Natural killer cell (primary cell): ENCODE results near the gene SLC16A9. TPM values are rescaled to one million over a fixed set of nuclear protein-coding genes. Genes with fewer than 3 reads are reported as not detected.
"Not testable (repeated sequence)": the region's sequence is repeated elsewhere in the genome, so short reads cannot be mapped to it uniquely, and the experiment has no call there.

ENCODE experiments used
- ATAC-seq, 3 donors: fragments of 150-1000 bp in 2 of 3; fragments of 200-7000 bp in 1 of 3; cut with Tn5 transposase; 1 replicate in 1 of 3; 2 replicates in 2 of 3; pipeline ENCODE4 v1.10.0; 2021; ENCODE audit warnings: mild to moderate bottlenecking in 2 of 3, moderate library complexity in 2 of 3
- DNase-seq, 2 donors: peaks; one replicate each; pipeline versions ENCODE4 v3.0.0 to v3.0.0-alpha.2; 2013 to 2021; ENCODE audit warnings: mixed read lengths in 1 of 2
- H3K27ac ChIP-seq: one replicate; pipeline ENCODE4 v1.5.1; 2013; ENCODE audit warnings: mild to moderate bottlenecking, low read length
- H3K27me3 ChIP-seq: one replicate; pipeline ENCODE4 v1.6.1; 2013; ENCODE audit warnings: low read length; ENCODE audit not compliant: control insufficient read depth, insufficient read depth
- H3K36me3 ChIP-seq: one replicate; pipeline ENCODE4 v1.6.1; 2013; ENCODE audit warnings: low read length; ENCODE audit not compliant: control insufficient read depth, insufficient read depth
- H3K4me1 ChIP-seq: one replicate; pipeline ENCODE4 v1.6.1; 2013; ENCODE audit warnings: low read length; ENCODE audit not compliant: control insufficient read depth, insufficient read depth
- H3K4me3 ChIP-seq: one replicate; pipeline ENCODE4 v1.5.1; 2013; ENCODE audit warnings: low read length
- H3K9me3 ChIP-seq: one replicate; pipeline ENCODE4 v1.6.1; 2013; ENCODE audit warnings: low read length; ENCODE audit not compliant: control insufficient read depth, insufficient read depth
- H3K27ac Mint-ChIP-seq, 2 donors: one replicate each; pipeline ENCODE4 v1.8.0; 2022; ENCODE audit warnings: mild to moderate bottlenecking in 2 of 2, mixed read lengths in 2 of 2, moderate library complexity in 1 of 2
- H3K27me3 Mint-ChIP-seq, 2 donors: one replicate each; pipeline ENCODE4 v1.8.0; 2022; ENCODE audit warnings: low read depth in 2 of 2, mixed read lengths in 2 of 2
- H3K36me3 Mint-ChIP-seq: one replicate; pipeline ENCODE4 v1.8.0; 2022; ENCODE audit warnings: mixed read lengths
- H3K4me1 Mint-ChIP-seq, 2 donors: one replicate each; pipeline ENCODE4 v1.8.0; 2022; ENCODE audit warnings: mixed read lengths in 2 of 2
- H3K4me3 Mint-ChIP-seq: one replicate; pipeline ENCODE4 v1.8.0; 2022; ENCODE audit warnings: mild to moderate bottlenecking, moderate library complexity, mixed read lengths
- H3K9me3 Mint-ChIP-seq, 2 donors: one replicate each; pipeline ENCODE4 v1.8.0; 2022; ENCODE audit warnings: mixed read lengths in 2 of 2
- CTCF ChIP-seq: fragments of 200-600 bp; IDR thresholded peaks from one replicate; pipeline ENCODE4 v1.8.0; 2022; ENCODE audit warnings: antibody characterized with exemption
- WGBS: methylation state at CpG from one replicate; pipeline ENCODE4 v1.1.7; 2013; ENCODE audit warnings: missing lambda C conversion rate; ENCODE audit not compliant: insufficient coverage; 5-methylcytosine and 5-hydroxymethylcytosine counted together
- intact Hi-C: fragments of 100-400 bp; cut with micrococcal nuclease; formaldehyde crosslinking; loops from one replicate; pipeline ENCODE4 v1.14.2; 2022
- total RNA-seq, 4 donors: library from RNA; stranded (reverse); fragments of 120-200 nt in 1 of 4; gene quantifications; one replicate each; pipeline versions ENCODE4 v1.2.3 to v1.2.4, GENCODE V29; 2013 to 2022

The SLC16A9 gene
- total RNA-seq, 3 donors from 2014 or later (not counting 1 experiment from before 2014, with no cell fraction given), result not detected

GRCh38 chr10:59672150-59672875, 37.3 kb downstream of the SLC16A9 start:
- Histone ChIP-seq H3K9me3 (no peaks in the 10 kb centered on the region), H3K27ac (no peak overlapping the region), H3K4me3 (no peak overlapping the region), H3K4me1 (no peaks in the 10 kb centered on the region), H3K27me3 (no peaks in the 10 kb centered on the region), H3K36me3 (no peaks in the 10 kb centered on the region)
- intact Hi-C loops, result no loop called here
- 94% methylated on average over 1 of the region's 2 CpGs for WGBS
- H3K4me1 Mint-ChIP-seq, result no peaks in the 10 kb centered on the region
- no peak overlapping the region for H3K27ac Mint-ChIP-seq
- H3K9me3 Mint-ChIP-seq, result no peaks in the 10 kb centered on the region
- ATAC-seq (no peak), DNase-seq (no peak)
- H3K36me3 Mint-ChIP-seq, result no peaks in the 10 kb centered on the region
- H3K4me3 Mint-ChIP-seq, result no peak overlapping the region
- no peak for TF ChIP-seq CTCF
- H3K27me3 Mint-ChIP-seq, result no peaks in the 10 kb centered on the region

DNA sequence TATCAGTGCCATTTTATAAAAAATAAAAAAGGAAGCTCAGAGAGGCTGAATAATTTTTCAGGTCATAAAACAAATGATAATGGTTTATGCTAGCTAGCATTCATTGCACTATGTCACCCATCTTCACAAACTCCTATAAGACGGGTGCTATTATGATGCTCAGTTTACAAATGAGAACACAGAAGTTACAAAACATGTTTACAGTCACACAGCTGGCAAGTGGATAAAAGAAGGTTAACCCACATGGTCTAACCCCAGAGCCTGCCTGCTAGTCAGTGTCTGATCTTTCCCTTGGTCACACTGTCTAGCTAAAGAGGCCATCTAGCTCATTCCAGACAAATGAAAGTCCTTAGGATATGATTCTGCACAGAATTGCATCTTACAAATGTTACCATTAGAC, 39.4 kb downstream of the SLC16A9 start:
- no peak for ATAC-seq
- H3K36me3 Mint-ChIP-seq, result no peaks in the 10 kb centered on the region
- no peak overlapping the region for H3K27ac Mint-ChIP-seq
- H3K36me3 ChIP-seq, result no peaks in the 10 kb centered on the region
- H3K9me3 Mint-ChIP-seq, result no peaks in the 10 kb centered on the region
- H3K27me3 ChIP-seq, result no peaks in the 10 kb centered on the region
- DNase-seq, result no peak
- no peak overlapping the region for H3K27ac ChIP-seq
- intact Hi-C loops, result no loop called here
- H3K9me3 ChIP-seq, result no peaks in the 10 kb centered on the region
- 75% methylated on average over 1 of the region's 1 CpG for WGBS
- no peaks in the 10 kb centered on the region for H3K27me3 Mint-ChIP-seq
- H3K4me1 ChIP-seq, result no peaks in the 10 kb centered on the region
- TF ChIP-seq CTCF, result no peak
- no peak overlapping the region for H3K4me3 ChIP-seq
- no peaks in the 10 kb centered on the region for H3K4me1 Mint-ChIP-seq
- H3K4me3 Mint-ChIP-seq, result no peak overlapping the region

GRCh38 chr10:59668096-59668495, 41.6 kb downstream of the SLC16A9 start:
- TF ChIP-seq CTCF, result no peak

DNA sequence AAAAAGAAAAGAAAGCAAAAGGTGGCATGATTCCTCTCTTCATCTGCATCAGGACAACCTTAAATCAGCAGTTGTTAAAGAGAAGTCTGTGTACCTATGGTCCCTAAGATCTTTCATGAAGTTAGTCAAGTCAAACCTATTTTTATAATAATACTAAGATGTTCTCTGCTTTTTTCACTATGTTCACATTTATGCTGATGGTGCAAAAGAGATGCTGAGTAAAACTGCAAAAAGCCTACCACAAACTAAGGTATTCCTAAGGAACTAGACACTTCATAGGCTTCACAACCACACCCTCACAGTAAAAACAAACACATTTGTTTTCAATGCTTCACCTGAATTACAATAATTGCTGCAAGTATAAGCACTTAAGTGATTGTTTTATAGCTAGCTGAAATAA, 43.3 kb downstream of the SLC16A9 start:
- H3K4me1 Mint-ChIP-seq, result no peaks in the 10 kb centered on the region
- intact Hi-C loops, result no loop called here
- H3K27me3 Mint-ChIP-seq, result no peaks in the 10 kb centered on the region
- no peak for TF ChIP-seq CTCF
- H3K27ac Mint-ChIP-seq, result no peak overlapping the region
- H3K36me3 ChIP-seq, result no peaks in the 10 kb centered on the region
- no peaks in the 10 kb centered on the region for H3K36me3 Mint-ChIP-seq
- no peaks in the 10 kb centered on the region for H3K27me3 ChIP-seq
- H3K9me3 ChIP-seq, result no peaks in the 10 kb centered on the region
- no peak overlapping the region for H3K4me3 ChIP-seq
- H3K4me1 ChIP-seq, result no peaks in the 10 kb centered on the region
- DNase-seq, result no peak
- no peaks in the 10 kb centered on the region for H3K9me3 Mint-ChIP-seq
- ATAC-seq, result no peak
- H3K27ac ChIP-seq, result no peak overlapping the region
- H3K4me3 Mint-ChIP-seq, result no peak overlapping the region

More at GRCh38 chr10:59668096-59668495, 41.6 kb downstream of the SLC16A9 start:
- H3K4me3 Mint-ChIP-seq, result no peak overlapping the region
- no peak overlapping the region for H3K27ac Mint-ChIP-seq
- no peaks in the 10 kb centered on the region for H3K36me3 Mint-ChIP-seq
- no peaks in the 10 kb centered on the region for H3K4me1 Mint-ChIP-seq
- no peaks in the 10 kb centered on the region for H3K36me3 ChIP-seq
- no peaks in the 10 kb centered on the region for H3K27me3 Mint-ChIP-seq
- intact Hi-C loops, result no loop called here
- no peaks in the 10 kb centered on the region for H3K9me3 Mint-ChIP-seq
- no peak overlapping the region for H3K27ac ChIP-seq
- no peak for DNase-seq
- H3K4me1 ChIP-seq, result no peaks in the 10 kb centered on the region
- H3K4me3 ChIP-seq, result no peak overlapping the region
- H3K9me3 ChIP-seq, result no peaks in the 10 kb centered on the region
- ATAC-seq, result no peak
- no peaks in the 10 kb centered on the region for H3K27me3 ChIP-seq
- 71% methylated on average over 4 of the region's 4 CpGs for WGBS

DNA sequence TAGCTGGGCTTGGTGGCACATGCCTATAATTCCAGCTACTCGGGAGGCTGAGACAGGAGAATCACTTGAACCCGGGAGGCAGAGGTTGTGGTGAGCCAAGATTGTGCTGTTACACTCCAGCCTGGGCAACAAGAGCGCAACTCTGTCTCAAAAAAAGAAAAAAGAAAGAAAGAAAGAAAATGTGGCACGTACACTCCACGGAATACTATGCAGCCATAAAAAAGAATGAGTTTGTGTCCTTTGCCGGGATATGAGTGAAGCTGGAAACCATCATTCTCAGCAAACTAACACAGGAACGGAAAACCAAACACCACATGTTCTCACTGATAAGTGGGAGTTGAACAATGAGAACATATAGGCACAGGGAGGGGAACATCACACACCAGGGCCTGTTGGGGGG, 46.4 kb downstream of the SLC16A9 start:
- WGBS, result 98% methylated on average over 5 of the region's 7 CpGs
- DNase-seq, H3K36me3 ChIP-seq, H3K9me3 Mint-ChIP-seq, H3K27me3 ChIP-seq, H3K4me1 ChIP-seq, H3K36me3 Mint-ChIP-seq, intact Hi-C loops, H3K4me3 ChIP-seq, H3K4me3 Mint-ChIP-seq, ATAC-seq, H3K9me3 ChIP-seq, H3K27ac Mint-ChIP-seq, H3K27me3 Mint-ChIP-seq, H3K4me1 Mint-ChIP-seq, H3K27ac ChIP-seq: not testable (repeated sequence)
